ENCODE data around the gene TNS3.

The TNS3 gene

DNA sequence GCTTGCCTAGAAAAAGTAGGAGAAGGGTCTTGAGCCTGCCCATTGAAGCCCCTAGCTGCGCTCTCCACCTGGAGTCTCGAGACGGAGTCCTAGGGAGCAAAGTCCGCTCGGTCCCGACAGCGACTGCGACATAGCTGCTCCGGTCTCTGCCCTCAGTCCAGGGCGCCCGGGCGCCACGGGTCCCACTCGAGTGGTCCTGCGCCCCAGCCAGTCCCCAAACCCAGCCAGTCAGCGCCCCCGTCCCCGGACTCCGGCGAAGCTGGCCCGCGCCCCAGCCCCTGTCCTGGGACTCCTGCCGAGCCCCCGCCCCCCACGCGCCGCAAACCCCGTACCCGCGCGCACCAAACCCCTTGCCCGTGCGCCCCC, 490 bp downstream of the TNS3 start:
- no peak for DNase-seq (ENCODE audit: low read depth in 3 of 3)

DNA sequence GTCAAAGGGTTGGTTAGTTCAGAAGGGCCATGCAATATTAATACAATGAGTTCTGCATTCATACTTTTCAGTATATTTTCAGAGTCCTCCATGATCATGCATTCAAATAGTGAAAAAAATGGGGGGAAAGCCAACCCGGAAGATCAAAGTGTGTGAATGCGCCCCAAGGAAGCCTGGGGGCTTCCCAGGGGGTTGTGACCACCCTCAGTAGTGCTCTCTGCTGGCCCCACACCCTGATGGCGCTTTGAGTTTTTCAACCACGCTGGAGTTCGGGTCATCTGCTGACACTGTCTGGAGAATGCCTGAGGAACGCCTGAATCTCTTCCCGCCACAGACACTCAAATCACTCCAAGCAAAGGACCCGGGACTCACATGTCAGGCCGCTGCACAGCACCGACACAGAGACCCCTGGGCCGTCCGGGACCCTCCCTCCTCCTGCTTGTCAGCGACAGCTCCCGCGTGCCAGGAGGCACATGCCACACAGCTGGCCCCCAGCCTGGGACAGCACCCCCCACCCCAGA, 1.0 kb downstream of the TNS3 start:
- DNase-seq (ENCODE audit: low read depth in 3 of 3) = no peak

DNA sequence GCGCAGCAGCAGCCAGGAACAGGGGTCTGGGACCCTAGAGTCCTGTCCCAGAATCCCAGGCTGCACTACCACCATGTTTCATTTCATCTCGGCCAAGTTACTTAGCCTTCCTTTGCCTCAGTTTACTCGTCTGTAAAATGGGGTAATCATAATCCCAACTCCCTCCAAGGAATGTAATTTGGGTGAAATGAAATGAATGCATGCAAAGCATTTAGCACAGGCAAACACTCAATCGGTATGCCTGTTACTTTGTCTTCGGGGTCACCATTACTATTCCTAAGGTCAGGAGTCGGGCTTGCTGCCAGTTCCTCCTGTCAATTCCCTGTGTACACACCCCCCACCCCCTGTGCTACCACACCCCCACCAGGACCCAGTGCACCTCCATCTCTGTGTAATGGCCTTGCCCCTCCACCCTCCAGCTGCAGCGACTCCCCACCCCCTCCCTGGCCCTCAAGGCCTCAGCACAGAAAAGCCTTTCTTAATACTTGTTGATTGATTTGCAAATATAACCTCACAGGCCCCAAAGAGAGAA, 1.7 kb downstream of the TNS3 start:
- no peak for DNase-seq (ENCODE audit: low read depth in 3 of 3)

DNA sequence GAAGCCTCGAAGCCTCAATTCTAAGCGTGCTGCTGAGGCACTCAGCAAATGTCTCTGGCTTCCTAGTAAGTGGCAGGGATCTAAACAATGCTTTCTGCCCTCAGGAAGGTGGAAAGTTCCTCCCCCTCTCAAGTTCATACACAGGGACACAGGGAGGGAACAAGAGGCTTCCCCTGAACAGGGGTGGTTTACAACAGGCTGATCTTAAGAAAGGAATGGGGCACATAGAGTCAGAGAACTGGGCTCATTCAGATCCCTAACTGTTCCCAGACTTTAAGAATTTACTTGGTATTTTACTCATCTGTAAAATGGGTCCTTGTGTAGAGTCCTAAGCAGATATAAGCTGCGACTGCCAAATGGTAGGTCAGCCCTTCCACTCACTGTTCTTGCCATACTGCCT, 2.5 kb downstream of the TNS3 start:
- no peak for DNase-seq (ENCODE audit: low read depth in 3 of 3)

DNA sequence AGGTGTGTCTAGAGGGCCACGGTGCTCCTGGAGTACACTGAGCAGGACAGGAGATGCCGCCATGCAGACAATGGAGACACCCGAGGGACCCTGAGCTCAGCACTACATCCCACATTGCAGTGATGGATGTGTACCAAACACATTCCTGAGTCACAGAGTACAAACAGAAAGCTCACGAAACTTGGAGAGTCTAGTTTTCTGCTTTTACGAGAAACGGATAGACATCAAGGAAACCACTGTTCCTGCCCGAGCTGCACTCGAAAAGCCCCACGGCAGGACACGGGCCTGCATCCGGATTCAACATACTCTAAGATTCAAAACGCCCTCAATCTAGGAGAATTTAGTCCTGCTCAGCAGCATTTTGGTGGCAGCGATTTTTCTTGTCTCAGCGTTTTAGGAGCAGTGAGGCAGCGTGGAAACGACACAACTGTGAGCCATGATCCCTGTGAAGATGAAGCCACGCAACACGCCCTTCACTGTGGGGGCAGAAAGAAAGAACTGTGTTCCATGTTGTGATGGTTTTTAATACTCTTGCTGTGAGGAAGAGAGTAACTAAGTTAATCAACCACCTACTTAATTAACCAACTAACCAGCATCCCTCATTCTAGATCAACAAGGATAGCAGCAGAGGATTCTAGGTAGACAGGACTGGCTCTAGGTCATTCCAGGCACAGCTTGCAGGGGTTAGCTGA, 3.2 kb downstream of the TNS3 start:
- no peak for DNase-seq (ENCODE audit: low read depth in 3 of 3)

DNA sequence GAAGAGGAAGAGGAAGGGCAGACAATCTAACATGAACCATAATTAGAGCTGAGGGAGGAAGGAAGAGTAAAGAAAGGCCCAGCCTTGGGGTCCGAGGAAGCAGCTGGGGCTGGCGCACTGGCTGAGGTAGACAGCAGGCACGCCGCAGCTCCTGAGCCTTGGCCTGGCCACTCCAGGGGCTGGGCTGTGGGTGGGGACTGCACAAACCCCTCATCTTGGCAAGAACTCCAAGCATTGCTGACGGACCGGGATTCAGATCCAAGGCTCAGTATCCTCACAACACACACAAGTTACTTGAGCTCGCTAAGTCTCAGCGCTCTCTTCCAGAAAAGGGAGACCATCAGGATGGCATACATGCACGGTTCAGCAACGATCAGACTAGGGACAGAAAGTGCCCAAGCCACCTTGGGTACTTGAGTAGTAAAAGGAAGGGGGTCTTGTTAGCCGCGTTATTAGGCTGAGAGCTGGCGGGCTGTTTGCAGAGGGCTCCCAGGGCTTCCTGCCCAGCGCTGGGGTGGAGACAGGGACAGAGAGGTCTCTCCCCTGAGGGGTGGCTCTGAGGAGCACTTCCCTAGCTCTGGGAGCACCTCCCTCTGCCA, 4.5 kb downstream of the TNS3 start:
- no peak for DNase-seq (ENCODE audit: low read depth in 3 of 3)

DNA sequence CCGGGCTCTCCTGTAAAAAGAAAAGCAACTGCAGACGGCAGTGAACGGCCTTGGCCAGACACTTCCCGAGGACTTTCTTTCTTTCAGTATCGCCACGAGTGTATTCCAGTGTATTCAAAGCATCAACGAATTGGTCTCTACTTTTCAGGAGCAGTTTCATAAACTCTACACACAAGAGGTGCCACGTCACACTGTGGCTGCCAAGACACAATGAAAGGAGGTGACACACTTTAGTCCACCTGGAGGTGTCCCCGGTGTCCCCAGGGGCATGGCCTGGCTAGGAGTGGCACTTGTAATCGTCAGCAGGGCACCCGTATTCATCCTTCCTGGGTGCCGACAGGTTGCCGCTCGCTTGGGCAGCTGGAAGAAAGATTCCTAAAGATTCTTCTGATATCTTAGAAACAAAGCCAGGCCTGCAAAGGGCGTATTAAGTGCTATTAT, 5.0 kb downstream of the TNS3 start:
- DNase-seq (ENCODE audit: low read depth in 3 of 3) = no peak

DNA sequence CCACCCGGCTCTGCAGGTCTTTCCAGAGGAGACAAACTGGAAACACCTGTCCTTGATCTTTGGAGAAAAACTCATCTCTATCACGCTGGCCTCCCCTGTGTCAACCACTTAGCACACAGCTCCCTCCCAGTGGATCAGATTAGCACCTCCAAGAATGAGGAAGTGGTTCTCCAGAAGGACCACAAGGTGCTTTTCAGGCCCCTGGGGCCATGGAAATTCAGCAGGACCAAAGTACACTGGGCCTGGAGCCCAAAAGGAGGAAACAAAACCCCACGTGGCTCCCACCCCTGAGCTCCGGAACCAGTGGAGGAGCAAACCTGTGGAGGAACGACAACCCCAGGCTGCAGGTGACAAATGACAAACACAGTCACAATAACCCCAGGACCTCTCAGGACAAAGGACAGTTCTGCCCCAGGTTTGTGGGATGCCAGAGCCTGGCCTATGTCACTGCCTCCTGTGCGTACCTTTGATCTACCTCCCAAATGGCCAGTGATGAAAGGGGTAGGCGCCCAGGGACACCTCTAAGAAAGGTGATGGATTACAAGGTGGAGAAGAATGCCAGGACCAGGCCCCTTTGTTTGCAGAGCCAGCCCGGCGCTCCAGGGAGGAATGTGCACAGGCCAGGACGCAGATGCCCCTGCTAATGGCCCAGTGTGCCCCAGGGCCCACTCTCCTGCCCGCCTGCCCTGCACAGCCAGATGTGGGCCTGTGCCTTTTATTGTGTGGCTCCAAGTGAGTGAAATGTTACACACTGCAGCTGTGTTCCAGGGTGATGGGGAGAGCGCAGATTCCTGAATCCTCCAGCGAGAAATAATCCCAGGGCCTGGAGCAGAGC, 5.7 kb downstream of the TNS3 start:
- DNase-seq (ENCODE audit: low read depth in 3 of 3) = no peak

DNA sequence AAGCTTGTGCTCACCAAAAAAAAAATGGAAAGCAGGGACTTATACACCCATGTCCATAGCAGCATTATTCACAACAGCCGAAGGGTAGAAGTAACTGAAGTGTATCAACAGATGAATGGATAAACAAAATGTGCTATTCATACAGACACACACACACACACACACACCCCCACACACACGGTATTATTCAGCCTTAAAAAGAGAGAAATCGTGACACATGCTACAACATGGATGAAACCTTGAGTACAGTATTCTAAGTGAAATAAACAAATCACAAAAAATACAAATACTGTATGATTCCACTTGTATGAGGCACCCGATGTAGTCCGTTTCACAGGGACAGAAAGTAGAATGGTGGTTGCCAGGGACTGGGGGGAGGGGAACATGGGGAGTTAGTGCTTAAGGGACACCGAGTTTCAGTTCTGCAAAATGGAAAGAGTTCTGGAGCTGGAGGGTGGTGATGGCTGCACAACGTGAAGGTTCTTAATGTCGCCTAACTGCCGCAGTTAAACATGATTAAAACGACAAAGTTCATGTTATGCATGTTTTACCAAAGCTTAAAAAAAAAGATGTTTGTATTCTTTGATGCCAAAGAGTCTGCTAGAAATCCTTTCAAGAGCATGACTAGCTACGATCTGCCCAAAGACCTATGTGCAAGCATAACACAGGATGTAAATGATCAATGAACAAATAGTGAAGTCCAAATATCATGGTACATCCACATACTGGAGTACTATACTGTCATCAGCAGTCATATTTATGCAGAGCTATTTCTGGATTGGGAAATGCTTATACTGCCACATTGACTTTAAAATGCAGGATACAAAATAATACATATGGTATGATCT, 7.2 kb downstream of the TNS3 start:
- no peak for DNase-seq (ENCODE audit: low read depth in 3 of 3)

DNA sequence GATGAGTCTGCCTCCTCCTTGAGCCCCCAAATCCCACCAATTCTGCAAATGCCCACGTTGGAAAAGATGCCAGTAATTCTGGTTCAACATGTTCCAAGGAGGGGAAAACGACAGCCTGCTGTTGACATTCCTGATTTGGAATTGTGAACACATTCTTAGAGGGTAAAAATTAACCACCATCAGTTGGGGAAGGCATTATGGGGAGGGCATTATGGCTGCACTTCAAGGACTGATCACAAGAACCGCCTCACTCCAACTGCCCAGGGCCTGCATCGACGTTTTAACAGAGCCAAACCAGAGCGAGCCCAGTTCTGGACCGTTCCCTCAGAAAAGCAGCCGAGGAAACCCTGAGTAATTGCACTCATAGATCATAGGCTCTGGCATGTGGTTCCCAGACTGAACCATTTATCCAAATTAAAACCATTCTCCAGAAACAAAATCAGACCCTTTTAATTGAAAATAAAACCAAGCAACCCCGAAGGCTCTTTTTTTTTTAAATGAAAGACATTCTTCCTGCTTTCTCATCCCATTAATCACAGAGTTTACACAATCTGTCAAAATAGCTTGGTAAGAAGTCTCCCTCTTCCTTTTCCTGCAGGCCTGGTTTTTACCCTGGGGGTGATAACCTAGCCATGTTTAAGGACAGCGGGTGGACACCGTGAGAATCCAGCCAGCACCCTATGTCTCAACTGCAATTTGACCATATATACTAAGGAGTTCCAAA, 8.0 kb downstream of the TNS3 start:
- no peak for DNase-seq (ENCODE audit: low read depth in 3 of 3)

DNA sequence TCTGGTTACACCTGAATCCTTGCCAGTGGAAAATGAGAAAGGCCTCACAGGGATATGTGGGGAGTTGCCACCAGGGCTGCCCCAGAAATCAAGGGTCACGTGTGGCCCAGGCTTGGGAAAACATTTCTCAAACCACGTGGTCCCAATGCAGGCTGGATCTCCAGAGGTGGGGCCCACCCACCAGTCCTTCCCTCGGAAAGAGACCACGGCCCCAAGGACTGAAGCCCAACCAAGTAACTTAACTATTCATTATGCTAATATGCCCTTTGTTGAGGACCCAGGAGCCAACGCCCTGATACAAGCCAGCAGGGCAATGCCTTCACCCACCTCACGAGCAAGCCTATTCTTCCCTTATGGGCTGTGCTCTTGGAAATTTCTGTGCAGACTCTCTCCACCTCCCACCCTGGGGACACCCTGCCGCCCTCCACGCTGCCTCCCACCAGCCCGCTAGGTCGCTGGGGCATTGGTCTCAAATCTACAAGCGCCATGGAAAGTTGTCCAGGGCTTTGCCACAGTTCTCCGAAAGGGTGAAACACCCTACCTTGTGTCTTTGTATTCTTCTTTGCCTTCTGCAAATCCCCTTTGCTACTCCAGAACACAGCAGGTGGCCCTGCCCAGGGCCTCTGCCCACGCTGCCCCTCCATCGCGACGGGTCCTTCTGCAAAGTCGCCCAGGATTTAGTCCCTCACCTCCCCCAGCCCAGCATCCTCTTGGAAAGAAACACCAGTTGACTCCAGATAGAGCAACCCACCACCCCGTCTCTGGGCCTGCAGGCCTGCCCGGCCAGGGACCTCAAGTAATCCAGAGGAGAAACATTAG, 8.8 kb downstream of the TNS3 start:
- DNase-seq (ENCODE audit: low read depth in 3 of 3) = no peak

DNA sequence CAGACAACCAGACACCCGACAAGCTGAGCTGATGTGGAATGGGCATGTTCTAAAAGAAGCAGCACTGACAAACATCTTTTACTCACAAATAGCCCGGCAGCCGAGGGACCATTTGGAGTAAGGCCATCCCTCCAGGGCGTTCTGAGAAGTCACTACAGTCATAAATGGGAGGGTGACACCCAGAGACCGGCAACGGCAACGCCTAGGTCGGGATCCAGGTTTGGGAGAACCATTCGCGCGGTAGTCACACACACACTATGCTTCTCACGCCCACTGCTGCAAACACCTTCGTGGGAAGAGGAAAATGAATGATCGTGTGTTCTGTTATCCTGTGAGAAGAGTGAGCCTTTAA, 9.8 kb downstream of the TNS3 start:
- no peak for DNase-seq (ENCODE audit: low read depth in 3 of 3)

DNA sequence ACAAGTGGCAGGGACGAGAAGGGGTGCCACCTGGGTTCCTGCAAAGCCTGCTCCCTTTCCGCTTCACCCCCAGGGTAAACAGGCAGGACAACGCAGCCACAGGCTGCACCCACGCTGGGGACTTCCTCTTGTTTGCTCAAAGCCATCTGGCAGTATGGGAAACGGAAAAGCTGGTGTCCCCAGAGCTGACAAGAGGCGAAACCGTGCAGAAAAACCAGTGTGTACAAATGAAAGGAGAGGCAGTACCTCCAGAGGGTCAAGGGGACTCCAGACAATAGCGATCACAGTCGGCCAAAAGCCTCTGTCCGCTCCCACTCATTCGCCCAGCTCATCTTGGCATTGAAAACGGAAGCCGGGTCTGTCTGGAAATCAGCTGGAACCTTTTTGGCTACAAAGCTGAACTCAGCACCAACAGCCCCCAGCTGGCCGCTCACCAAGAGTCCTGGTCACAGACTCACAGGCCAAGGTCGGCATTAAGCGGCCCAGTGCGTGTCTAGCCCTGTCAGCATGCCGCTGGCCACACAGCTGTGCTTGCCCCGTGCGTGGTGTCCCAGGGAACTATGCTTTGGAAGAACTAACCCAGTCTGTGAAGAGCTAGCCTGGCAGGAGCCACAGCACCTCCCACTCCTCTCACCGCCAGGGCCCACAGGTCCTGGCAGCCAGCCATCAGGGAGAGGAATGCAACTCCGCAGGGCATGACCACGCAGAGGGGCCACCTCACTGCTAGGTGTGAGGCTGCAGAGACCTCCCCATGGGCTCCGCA, 10.4 kb downstream of the TNS3 start:
- no peak for DNase-seq (ENCODE audit: low read depth in 3 of 3)

DNA sequence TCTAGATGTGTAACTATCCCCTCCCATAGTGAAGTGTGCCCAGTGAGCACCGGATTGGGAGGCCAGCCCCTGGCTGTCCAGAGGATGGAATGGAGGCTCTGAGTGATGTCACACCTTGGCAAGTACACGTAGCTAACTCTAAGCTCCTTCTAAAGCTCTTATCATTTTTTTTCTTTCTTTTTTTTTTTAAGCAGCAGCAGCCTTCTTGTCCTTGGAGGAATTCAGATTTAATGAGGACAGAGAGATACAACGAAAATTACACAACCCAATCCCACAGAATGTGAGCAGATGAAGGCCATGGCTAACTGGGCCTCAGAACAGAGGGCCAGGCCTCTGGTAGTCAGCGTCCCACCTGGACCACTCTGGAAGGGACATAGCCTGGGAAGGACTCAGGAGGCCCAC, 11.3 kb downstream of the TNS3 start:
- no peak for DNase-seq (ENCODE audit: low read depth in 3 of 3)

DNA sequence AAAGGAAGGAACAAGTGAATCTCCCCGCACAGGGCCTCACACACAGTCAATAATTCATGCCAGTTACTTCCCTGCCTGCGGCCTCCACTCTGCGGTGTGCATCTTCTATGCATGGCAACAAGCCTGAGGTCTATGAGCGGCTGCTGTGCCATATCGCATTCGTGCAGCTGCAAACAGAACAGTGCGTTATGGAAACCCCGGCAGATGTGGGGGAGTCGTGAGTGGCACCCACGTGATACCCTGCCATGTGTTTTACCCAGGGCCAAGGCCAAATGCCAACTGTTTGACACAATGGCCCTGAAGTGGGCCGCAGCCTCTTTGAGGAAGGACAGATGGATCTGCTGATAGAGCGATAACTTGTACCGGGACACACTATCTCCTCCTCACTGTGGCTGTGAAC, 13.4 kb downstream of the TNS3 start:
- DNase-seq (ENCODE audit: low read depth in 3 of 3) = no peak

DNA sequence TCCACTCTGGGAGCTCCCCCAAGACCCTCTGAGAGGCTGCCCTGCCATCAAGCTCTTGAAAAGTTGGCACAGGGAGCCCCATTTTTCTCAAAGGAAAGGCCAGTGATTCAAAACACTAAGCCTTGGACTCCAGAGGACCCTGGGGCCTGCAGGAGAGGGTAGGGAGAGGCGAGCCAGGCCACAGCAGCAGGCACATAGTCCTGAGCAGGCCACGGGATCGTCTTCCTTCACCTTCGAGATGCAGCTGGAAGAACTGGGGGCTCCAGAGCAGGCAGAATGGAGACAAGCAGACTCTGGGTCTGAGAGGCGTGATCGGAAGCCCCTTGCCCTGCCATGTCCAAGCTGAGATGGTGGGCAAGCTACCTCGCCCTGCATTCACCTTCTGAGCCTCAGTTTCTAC, 13.9 kb downstream of the TNS3 start:
- no peak for DNase-seq (ENCODE audit: low read depth in 3 of 3)

DNA sequence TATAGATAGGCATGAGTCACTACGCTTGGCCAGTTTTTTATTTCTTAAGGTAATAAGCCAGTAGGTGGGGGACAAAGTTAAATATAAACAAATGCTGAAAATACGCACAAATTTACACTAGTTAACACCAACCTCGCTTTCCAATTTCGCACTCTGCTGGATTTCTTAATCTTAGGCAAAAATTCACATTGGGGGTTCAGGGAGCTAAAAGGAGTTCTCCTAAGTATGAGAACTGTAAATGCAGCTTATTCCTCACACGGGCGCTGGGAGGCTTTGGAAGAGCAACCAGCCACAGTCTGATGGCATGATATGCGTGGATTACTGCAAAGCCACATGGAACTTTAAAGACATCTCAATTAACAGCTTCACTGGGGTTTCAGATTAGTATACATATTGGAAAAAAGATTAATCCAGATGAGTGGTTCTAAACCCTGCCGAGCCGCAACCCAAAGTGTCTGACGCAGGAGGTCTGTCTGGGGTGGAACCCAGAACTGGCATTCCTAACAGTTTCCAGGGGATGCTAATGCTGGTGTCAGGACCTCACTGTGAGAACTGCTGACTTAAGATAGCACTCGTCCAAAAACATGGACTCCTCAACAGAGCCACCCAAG, 16.2 kb downstream of the TNS3 start:
- no peak for DNase-seq (ENCODE audit: low read depth in 3 of 3)

DNA sequence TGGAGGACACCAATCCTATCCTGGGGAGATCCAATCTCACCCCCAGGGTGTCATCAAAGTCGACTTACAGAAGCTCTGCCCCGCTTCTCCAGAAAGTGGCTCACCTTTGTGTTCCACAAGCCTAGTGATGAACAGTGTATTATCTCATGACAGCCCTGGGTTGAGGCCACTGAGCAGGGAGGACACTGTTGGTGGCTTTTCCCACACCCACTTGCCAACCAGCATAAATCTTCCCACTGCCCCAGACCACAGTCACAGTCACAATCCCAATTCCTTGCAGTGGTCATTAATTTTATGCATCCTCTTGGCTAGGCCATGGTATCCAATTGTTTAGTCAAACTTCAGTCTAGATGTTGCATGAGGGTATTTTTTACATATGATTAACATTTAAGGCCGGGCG, 18.4 kb downstream of the TNS3 start:
- no peak for DNase-seq (ENCODE audit: low read depth in 3 of 3)

All from stimulated activated CD4-positive, alpha-beta T cell treated with anti-CD3 and anti-CD28 coated beads, TNF-alpha, amount 100 ng/mL, for 4 hours (primary cell).